Keratinocyte (primary cell): ENCODE measurements around the gene RUSC1. TPM values are rescaled to one million over a fixed set of nuclear protein-coding genes. Genes with fewer than 3 reads are reported as not detected.

Source experiments
- DNase-seq: peaks from one replicate; pipeline ENCODE4 v3.0.0-alpha.2; 2011; ENCODE audit warnings: low read depth, missing footprints, low spot score
- FAIRE-seq: peaks from 2 replicates; lab custom pipeline; 2011; peaks lifted over from hg19 to GRCh38; lab: Jason Lieb, UNC
- H2AFZ ChIP-seq: 2 replicates; pipeline ENCODE4 v1.6.0; 2012; ENCODE audit warnings: low read length, control low read depth, inconsistent platforms; ENCODE audit not compliant: control insufficient read depth
- H3K27ac ChIP-seq: 2 replicates; pipeline ENCODE4 v1.5.1; 2011; ENCODE audit warnings: low read length; ENCODE audit not compliant: control insufficient read depth, insufficient read depth
- H3K27me3 ChIP-seq: 3 replicates; pipeline ENCODE4 v1.6.0; 2011; ENCODE audit warnings: low read length; ENCODE audit not compliant: control insufficient read depth, insufficient read depth; ENCODE audit errors: extremely low read depth
- H3K36me3 ChIP-seq, 2 experiments: 2 replicates in 1 of 2; 3 replicates in 1 of 2; pipeline ENCODE4 v1.5.1; 2011; ENCODE audit warnings: low read length in 2 of 2, mild to moderate bottlenecking in 1 of 2; ENCODE audit not compliant: control insufficient read depth in 2 of 2, insufficient read depth in 2 of 2; ENCODE audit errors: extremely low read depth in 1 of 2
- H3K4me1 ChIP-seq: 3 replicates; pipeline ENCODE4 v1.5.1; 2011; ENCODE audit warnings: low read length; ENCODE audit not compliant: control insufficient read depth, insufficient read depth; ENCODE audit errors: extremely low read depth
- H3K4me2 ChIP-seq: 3 replicates; pipeline ENCODE4 v1.6.0; 2011; ENCODE audit warnings: low read depth, low read length; ENCODE audit not compliant: control insufficient read depth, insufficient read depth; ENCODE audit errors: extremely low read depth
- H3K4me3 ChIP-seq, 3 experiments: fragments of 200-600 bp in 1 of 3; sonication (generic) in 1 of 3; 2 replicates in 2 of 3; 3 replicates in 1 of 3; pipeline ENCODE4 v1.5.1; 2011 to 2016; ENCODE audit warnings: low read length in 3 of 3, mild to moderate bottlenecking in 3 of 3, control low read depth in 2 of 3, inconsistent platforms in 1 of 3, low read depth in 1 of 3, mixed read lengths in 1 of 3, mixed run types in 1 of 3, moderate library complexity in 1 of 3; ENCODE audit not compliant: control insufficient read depth in 2 of 3, insufficient read depth in 2 of 3; ENCODE audit errors: extremely low read depth in 1 of 3
- H3K79me2 ChIP-seq: 2 replicates; pipeline ENCODE4 v1.6.0; 2012; ENCODE audit warnings: low read length; ENCODE audit not compliant: control insufficient read depth, insufficient read depth
- H3K9ac ChIP-seq: 3 replicates; pipeline ENCODE4 v1.6.0; 2011; ENCODE audit warnings: low read length; ENCODE audit not compliant: control insufficient read depth, insufficient read depth; ENCODE audit errors: extremely low read depth
- H3K9me1 ChIP-seq: 3 replicates; pipeline ENCODE4 v1.6.0; 2011; ENCODE audit warnings: low read length; ENCODE audit not compliant: control insufficient read depth, insufficient read depth; ENCODE audit errors: extremely low read depth
- H3K9me3 ChIP-seq: 2 replicates; pipeline ENCODE4 v1.5.1; 2012; ENCODE audit warnings: low read depth, low read length; ENCODE audit not compliant: control insufficient read depth
- H4K20me1 ChIP-seq: 3 replicates; pipeline ENCODE4 v1.6.0; 2011; ENCODE audit warnings: low read length; ENCODE audit not compliant: control insufficient read depth, insufficient read depth; ENCODE audit errors: extremely low read depth
- EZH2 ChIP-seq: IDR thresholded peaks from one replicate; pipeline ENCODE4 v1.6.1; 2012; ENCODE audit warnings: inconsistent platforms, mild to moderate bottlenecking, low read length, moderate library complexity
- dilution Hi-C: fragments of 300-500 bp; cut with MboI; formaldehyde crosslinking; loops from one replicate; pipeline ENCODE4 v1.7.0; 2020; ENCODE audit warnings: low sequenced_read_pairs; ENCODE audit not compliant: extremely low pct_ligation_motif_present
- polyA plus RNA-seq, 5 experiments: library from polyadenylated mRNA; depleted of rRNA in 3 of 5; stranded (reverse) in 3 of 5; stranded (forward) in 1 of 5; unstranded in 1 of 5; fragments of >200 nt; gene quantifications; 1 replicate in 1 of 5; 2 replicates in 3 of 5; 3 replicates in 1 of 5; pipeline versions ENCODE4 v1.2.1 to v1.2.3, GENCODE V29; 2011 to 2012; ENCODE audit warnings: missing spikeins in 2 of 5, low read depth in 1 of 5, low replicate concordance in 1 of 5
- TF ChIP-seq, protein P1 (sequence below), 3 experiments: IDR thresholded peaks in 1 of 3; conservative IDR thresholded peaks in 1 of 3; optimal IDR thresholded peaks in 1 of 3; 2 replicates in 2 of 3; 3 replicates in 1 of 3; pipeline versions ENCODE3 to v1.5.1; 2011; ENCODE audit warnings: low read length in 3 of 3, mild to moderate bottlenecking in 3 of 3, moderate library complexity in 2 of 3, control low read depth in 1 of 3, inconsistent platforms in 1 of 3; ENCODE audit not compliant: insufficient read depth in 2 of 3; ENCODE audit errors: extremely low read depth in 1 of 3

The RUSC1 gene
- polyA plus RNA-seq, 1 donor (not counting 4 experiments of a cell fraction or from before 2014, with no cell fraction given) = 32.8 TPM

DNA sequence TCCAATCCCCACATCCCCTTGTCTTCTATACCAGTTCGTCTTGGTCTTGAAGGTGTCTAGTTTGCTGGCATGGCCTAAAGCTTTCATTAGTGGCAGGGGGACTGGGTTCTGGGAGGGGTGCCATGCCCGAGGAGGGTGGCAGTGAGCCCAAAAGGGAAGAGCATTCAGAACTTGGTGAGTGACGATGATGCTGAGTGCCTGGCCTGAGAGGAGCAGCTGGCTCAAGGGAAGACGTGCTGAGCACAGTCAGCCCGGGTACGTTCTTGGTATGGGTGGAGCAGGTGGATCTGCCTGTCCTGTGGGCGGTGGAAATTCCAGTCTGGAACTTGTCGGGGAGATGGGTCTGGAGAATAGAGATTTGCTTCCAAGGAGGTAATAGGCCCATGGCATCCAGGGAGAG lies 7.4 kb upstream of the RUSC1 start:
- dilution Hi-C loops = no loop called here
- Histone ChIP-seq H3K4me1 (peaks cover 22% of the 10 kb centered on the region), H3K9me3 (no peaks in the 10 kb centered on the region), H3K36me3 (peaks cover 21 to 27% of the 10 kb centered on the region in 2 experiments), H3K9me1 (no peaks in the 10 kb centered on the region), H2AFZ (no peak overlapping the region), H3K27me3 (no peaks in the 10 kb centered on the region), H3K4me2 (no peak overlapping the region), H3K27ac (no peak overlapping the region), H3K4me3 (no peak overlapping the region), H4K20me1 (peaks cover 15% of the 10 kb centered on the region), H3K9ac (no peak overlapping the region), H3K79me2 (peaks cover 53% of the 10 kb centered on the region)
- TF ChIP-seq, protein P1, sequence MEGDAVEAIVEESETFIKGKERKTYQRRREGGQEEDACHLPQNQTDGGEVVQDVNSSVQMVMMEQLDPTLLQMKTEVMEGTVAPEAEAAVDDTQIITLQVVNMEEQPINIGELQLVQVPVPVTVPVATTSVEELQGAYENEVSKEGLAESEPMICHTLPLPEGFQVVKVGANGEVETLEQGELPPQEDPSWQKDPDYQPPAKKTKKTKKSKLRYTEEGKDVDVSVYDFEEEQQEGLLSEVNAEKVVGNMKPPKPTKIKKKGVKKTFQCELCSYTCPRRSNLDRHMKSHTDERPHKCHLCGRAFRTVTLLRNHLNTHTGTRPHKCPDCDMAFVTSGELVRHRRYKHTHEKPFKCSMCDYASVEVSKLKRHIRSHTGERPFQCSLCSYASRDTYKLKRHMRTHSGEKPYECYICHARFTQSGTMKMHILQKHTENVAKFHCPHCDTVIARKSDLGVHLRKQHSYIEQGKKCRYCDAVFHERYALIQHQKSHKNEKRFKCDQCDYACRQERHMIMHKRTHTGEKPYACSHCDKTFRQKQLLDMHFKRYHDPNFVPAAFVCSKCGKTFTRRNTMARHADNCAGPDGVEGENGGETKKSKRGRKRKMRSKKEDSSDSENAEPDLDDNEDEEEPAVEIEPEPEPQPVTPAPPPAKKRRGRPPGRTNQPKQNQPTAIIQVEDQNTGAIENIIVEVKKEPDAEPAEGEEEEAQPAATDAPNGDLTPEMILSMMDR (optimal IDR thresholded peaks at IDR 0.05 in 1 of 3, IDR thresholded peaks at IDR 0.05 in 1 of 3, conservative IDR thresholded peaks at IDR 0.05 in 1 of 3; ENCODE audit: extremely low read depth in 1 of 3, insufficient read depth in 2 of 3, low read length in 3 of 3) = no peak
- TF ChIP-seq EZH2 = no peak
- FAIRE-seq (no peak), DNase-seq (no peak)

DNA sequence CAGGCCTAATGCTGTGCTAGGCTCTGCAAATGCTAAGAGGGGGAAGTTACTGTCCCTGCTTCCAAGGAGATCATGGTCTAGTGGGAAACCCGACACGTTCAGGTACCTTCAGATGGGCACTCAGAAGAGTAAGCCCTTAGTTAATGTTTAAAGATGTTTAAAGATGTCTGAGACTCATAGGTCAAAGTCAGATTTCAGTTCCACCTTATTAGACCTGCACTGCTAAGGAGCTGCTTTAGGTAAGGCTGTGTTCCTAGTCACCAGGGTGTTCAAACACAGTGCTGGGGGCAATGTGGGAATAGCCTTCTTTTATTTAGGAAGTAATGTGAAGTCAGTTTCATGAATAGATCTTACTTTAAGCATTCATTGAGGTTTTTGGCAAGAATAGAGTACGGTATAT lies 3.8 kb upstream of the RUSC1 start:
- Histone ChIP-seq H3K4me2 (no peak overlapping the region), H4K20me1 (peaks cover 30% of the 10 kb centered on the region), H3K9ac (no peak overlapping the region), H3K4me3 (no peak overlapping the region), H3K9me1 (no peaks in the 10 kb centered on the region), H2AFZ (no peak overlapping the region), H3K27me3 (no peaks in the 10 kb centered on the region), H3K9me3 (no peaks in the 10 kb centered on the region), H3K36me3 (peaks cover 35 to 52% of the 10 kb centered on the region in 2 experiments), H3K27ac (no peak overlapping the region), H3K79me2 (peaks cover 21% of the 10 kb centered on the region), H3K4me1 (peaks cover 12% of the 10 kb centered on the region)
- TF ChIP-seq EZH2 = no peak
- TF ChIP-seq, protein P1 (optimal IDR thresholded peaks at IDR 0.05 in 1 of 3, IDR thresholded peaks at IDR 0.05 in 1 of 3, conservative IDR thresholded peaks at IDR 0.05 in 1 of 3; ENCODE audit: extremely low read depth in 1 of 3, insufficient read depth in 2 of 3, low read length in 3 of 3) = no peak
- DNase-seq = no peak
- FAIRE-seq = no peak
- dilution Hi-C loops = no loop called here
